H1 (cell line): ENCODE measurements around the gene FGF2. TPM values are rescaled to one million over a fixed set of nuclear protein-coding genes. Genes with fewer than 3 reads are reported as not detected.

Experiments
- CTCF ChIA-PET: fragments of 300-600 bp; sonication (Branson Sonifier 250); formaldehyde crosslinking; loops from one replicate; lab custom pipeline; 2021; ENCODE audit not compliant: partially characterized antibody; lab: Charles Lee
- POLR2A ChIA-PET: fragments of 300-600 bp; sonication (Branson Sonifier 250); formaldehyde crosslinking; loops from one replicate; lab custom pipeline; 2021; ENCODE audit warnings: inconsistent platforms; ENCODE audit not compliant: partially characterized antibody; lab: Charles Lee
- DNase-seq, 2 experiments: peaks; one replicate each; pipeline versions ENCODE4 v3.0.0 to v3.0.0-alpha.2; 2010 to 2022; ENCODE audit warnings: low spot score in 2 of 2, low read depth in 1 of 2, mixed read lengths in 1 of 2
- FAIRE-seq: peaks from 2 replicates; lab custom pipeline; 2011; peaks lifted over from hg19 to GRCh38; lab: Jason Lieb, UNC
- H2AFZ ChIP-seq: 2 replicates; pipeline ENCODE4 v1.8.1; 2012; ENCODE audit warnings: low read length, inconsistent platforms
- H2AK5ac ChIP-seq: 2 replicates; pipeline ENCODE4 v1.6.1; 2013; ENCODE audit warnings: low read depth, low read length
- H2BK120ac ChIP-seq: replicated peaks from 2 replicates; pipeline ENCODE3; 2013; ENCODE audit warnings: low read depth, low read length, inconsistent platforms
- H2BK12ac ChIP-seq: 2 replicates; pipeline ENCODE4 v1.6.1; 2013; ENCODE audit warnings: low read depth, low read length
- H2BK15ac ChIP-seq: 2 replicates; pipeline ENCODE4 v1.6.1; 2013; ENCODE audit warnings: low read length
- H2BK20ac ChIP-seq: 2 replicates; pipeline ENCODE4 v1.6.1; 2013; ENCODE audit warnings: low read length
- H2BK5ac ChIP-seq: 2 replicates; pipeline ENCODE4 v1.6.1; 2013; ENCODE audit warnings: low read depth, low read length
- H3K14ac ChIP-seq: 2 replicates; pipeline ENCODE4 v1.6.1; 2013; ENCODE audit warnings: inconsistent platforms; ENCODE audit not compliant: insufficient read length
- H3K18ac ChIP-seq: 2 replicates; pipeline ENCODE4 v1.6.1; 2013; ENCODE audit warnings: low read length; ENCODE audit errors: extremely low read depth
- H3K23ac ChIP-seq: 2 replicates; pipeline ENCODE4 v1.6.1; 2013; ENCODE audit warnings: inconsistent platforms; ENCODE audit not compliant: insufficient read length
- H3K23me2 ChIP-seq: 2 replicates; pipeline ENCODE4 v1.6.1; 2013; ENCODE audit warnings: low read depth, low read length
- H3K27ac ChIP-seq: 2 replicates; pipeline ENCODE4 v1.6.1; 2011; ENCODE audit warnings: low read depth, low read length, inconsistent platforms
- H3K27me3 ChIP-seq, 4 experiments: replicated peaks in 1 of 4; 1 replicate in 1 of 4; 2 replicates in 3 of 4; pipeline versions ENCODE4 v1.6.1 to v1.8.1; 2011 to 2013; ENCODE audit warnings: low read length in 3 of 4, mild to moderate bottlenecking in 3 of 4, inconsistent platforms in 2 of 4, mixed read lengths in 2 of 4, moderate library complexity in 1 of 4; ENCODE audit not compliant: control insufficient read depth in 3 of 4, insufficient read depth in 3 of 4; ENCODE audit errors: extremely low read depth in 1 of 4
- H3K36me3 ChIP-seq, 4 experiments: 2 replicates each; pipeline versions ENCODE4 v1.6.1 to v1.8.1; 2011 to 2013; ENCODE audit warnings: mild to moderate bottlenecking in 4 of 4, low read length in 3 of 4, moderate library complexity in 2 of 4, control low read depth in 1 of 4, inconsistent platforms in 1 of 4; ENCODE audit not compliant: insufficient read depth in 4 of 4, control insufficient read depth in 2 of 4
- H3K4ac ChIP-seq: replicated peaks from 2 replicates; pipeline ENCODE3; 2013; ENCODE audit warnings: low read length, low read depth, mixed read lengths, inconsistent platforms; ENCODE audit not compliant: insufficient read length
- H3K4me1 ChIP-seq, 4 experiments: replicated peaks in 1 of 4; 1 replicate in 1 of 4; 2 replicates in 3 of 4; pipeline versions ENCODE4 v1.6.1 to v1.8.1; 2011 to 2013; ENCODE audit warnings: low read length in 3 of 4, inconsistent platforms in 2 of 4, mixed read lengths in 1 of 4; ENCODE audit not compliant: insufficient read depth in 4 of 4, control insufficient read depth in 3 of 4
- H3K4me2 ChIP-seq, 2 experiments: 2 replicates each; pipeline versions ENCODE4 v1.6.1 to v1.8.1; 2011 to 2013; ENCODE audit warnings: low read depth in 2 of 2, low read length in 2 of 2, control low read depth in 1 of 2, inconsistent platforms in 1 of 2, mild to moderate bottlenecking in 1 of 2; ENCODE audit not compliant: insufficient read depth in 1 of 2
- H3K4me3 ChIP-seq, 4 experiments: fragments of 200-600, 300-600 bp in 1 of 4; sonication (generic), shearing (Covaris generic), sonication (Bioruptor Twin) in 1 of 4; 2 replicates each; pipeline versions ENCODE4 v1.5.1 to v1.8.1; 2011 to 2016; ENCODE audit warnings: low read length in 4 of 4, low read depth in 3 of 4, control low read depth in 2 of 4, inconsistent platforms in 2 of 4, mild to moderate bottlenecking in 2 of 4, mixed read lengths in 1 of 4, moderate library complexity in 1 of 4; ENCODE audit not compliant: insufficient read depth in 2 of 4; ENCODE audit errors: extremely low read depth in 1 of 4
- H3K56ac ChIP-seq: replicated peaks from 2 replicates; pipeline ENCODE3; 2013; ENCODE audit warnings: low read depth, mild to moderate bottlenecking, mixed read lengths, low read length, inconsistent platforms; ENCODE audit not compliant: insufficient read length
- H3K79me1 ChIP-seq: 2 replicates; pipeline ENCODE4 v1.6.1; 2013; ENCODE audit warnings: low read depth, low read length, control low read depth
- H3K79me2 ChIP-seq, 2 experiments: 2 replicates each; pipeline versions ENCODE4 v1.6.1 to v1.8.1; 2012 to 2013; ENCODE audit warnings: low read length in 2 of 2, mild to moderate bottlenecking in 2 of 2, inconsistent platforms in 1 of 2; ENCODE audit not compliant: insufficient read depth in 2 of 2, control insufficient read depth in 1 of 2
- H3K9ac ChIP-seq, 4 experiments: replicated peaks in 1 of 4; 1 replicate in 1 of 4; 2 replicates in 3 of 4; pipeline versions ENCODE4 v1.6.1 to v1.8.1; 2011 to 2013; ENCODE audit warnings: low read depth in 3 of 4, low read length in 3 of 4, control low read depth in 2 of 4, mild to moderate bottlenecking in 2 of 4, moderate library complexity in 2 of 4, inconsistent platforms in 1 of 4; ENCODE audit errors: extremely low read depth in 1 of 4
- H3K9me3 ChIP-seq, 2 experiments: 2 replicates each; pipeline versions ENCODE4 v1.6.1 to v1.8.1; 2012 to 2013; ENCODE audit warnings: mild to moderate bottlenecking in 2 of 2, moderate library complexity in 2 of 2, control low read depth in 1 of 2, inconsistent platforms in 1 of 2, low read depth in 1 of 2, low read length in 1 of 2, mixed read lengths in 1 of 2; ENCODE audit not compliant: insufficient read depth in 2 of 2
- H4K20me1 ChIP-seq, 2 experiments: replicated peaks in 1 of 2; 2 replicates each; pipeline versions ENCODE3 to v1.8.1; 2011 to 2013; ENCODE audit warnings: inconsistent platforms in 2 of 2, low read length in 2 of 2, mild to moderate bottlenecking in 1 of 2; ENCODE audit not compliant: insufficient read depth in 2 of 2, control insufficient read depth in 1 of 2
- H4K5ac ChIP-seq: 2 replicates; pipeline ENCODE4 v1.6.1; 2013; ENCODE audit warnings: low read length, low read depth, mixed read lengths, inconsistent platforms; ENCODE audit not compliant: insufficient read length
- H4K8ac ChIP-seq: 2 replicates; pipeline ENCODE4 v1.8.0; 2013; ENCODE audit warnings: mild to moderate bottlenecking, moderate library complexity, low read length, inconsistent platforms; ENCODE audit not compliant: insufficient read depth; ENCODE audit errors: extremely low read depth
- H4K91ac ChIP-seq: replicated peaks from 2 replicates; pipeline ENCODE3; 2013; ENCODE audit warnings: low read length, mixed read lengths, inconsistent platforms; ENCODE audit not compliant: insufficient read length
- POLR2AphosphoS5 ChIP-seq: IDR thresholded peaks from 2 replicates; pipeline ENCODE4 v1.6.1; 2011; ENCODE audit warnings: low read depth, low read length
- SP4 ChIP-seq: IDR thresholded peaks from 2 replicates; pipeline ENCODE4 v1.6.1; 2012; ENCODE audit warnings: low read length, inconsistent platforms
- WGBS, 2 experiments: shearing (Covaris generic) in 1 of 2; methylation state at CpG; one replicate each; pipeline versions ENCODE4 v1.1.6 to v1.1.7; 2013 to 2015; ENCODE audit warnings: low lambda C conversion rate in 2 of 2, mixed read lengths in 2 of 2, inconsistent platforms in 1 of 2, low coverage in 1 of 2, missing lambda C conversion rate in 1 of 2; ENCODE audit not compliant: insufficient replicate concordance in 2 of 2, insufficient coverage in 1 of 2, insufficient read length in 1 of 2; ENCODE audit errors: extremely low coverage in 1 of 2, missing lambda C conversion rate in 1 of 2; 5-methylcytosine and 5-hydroxymethylcytosine counted together
- polyA plus RNA-seq, 7 experiments: library from polyadenylated mRNA; depleted of rRNA in 3 of 7; stranded (reverse) in 5 of 7; unstranded in 2 of 7; fragments of >200 nt in 5 of 7; fragments of 200-250 nt in 2 of 7; gene quantifications; 1 replicate in 5 of 7; 2 replicates in 1 of 7; 4 replicates in 1 of 7; pipeline versions ENCODE4 v1.2.1 to v1.2.3, GENCODE V29; 2011 to 2013; ENCODE audit warnings: missing spikeins in 2 of 7, mixed read lengths in 2 of 7
- total RNA-seq: library from RNA; stranded (reverse); fragmentation: NEBNext Ultra II Directional; extraction: Animal tissue kit (Norgen Biotek cat#: 25700); gene quantifications from 2 replicates; pipeline ENCODE4 v1.2.1, GENCODE V29; 2021

Gene FGF2
- total and polyA plus RNA-seq, 2 of the 8 experiments (the other 6 are each of a cell fraction or from before 2014, with no cell fraction given) = 23.4 to 145 TPM

DNA sequence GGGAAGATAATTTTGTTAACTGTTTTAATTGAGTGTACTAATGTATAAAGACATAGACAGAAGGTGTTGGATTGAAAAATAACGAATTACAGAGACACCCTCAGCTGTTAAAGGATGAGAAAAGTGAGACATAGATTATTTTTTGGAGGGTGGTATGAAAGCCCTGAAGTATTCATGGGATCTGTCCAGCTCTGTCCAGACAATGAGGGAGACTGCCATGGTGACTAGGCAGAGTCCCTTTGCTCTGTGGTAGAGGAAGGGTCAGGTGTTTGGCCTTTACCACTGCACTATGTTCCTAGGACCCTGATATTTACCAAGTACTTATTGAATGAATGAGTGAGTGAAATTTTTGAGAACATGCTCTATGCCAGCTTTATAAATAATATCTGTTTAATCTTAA, 11.4 kb downstream of the FGF2 start:
- H3K4me3 ChIP-seq = no peak overlapping the region
- H3K27ac ChIP-seq = no peak overlapping the region
- H4K20me1 ChIP-seq = peaks cover 37 to 61% of the 10 kb centered on the region in 2 experiments
- H3K14ac ChIP-seq = no peak overlapping the region
- H3K36me3 ChIP-seq = peaks cover 3 to 70% (median 24%) of the 10 kb centered on the region in 4 experiments; a peak in 6 of 8 replicates
- no peak for FAIRE-seq
- no peak overlapping the region for H2BK120ac ChIP-seq
- H2BK12ac ChIP-seq = no peak overlapping the region
- no peaks in the 10 kb centered on the region for H3K23me2 ChIP-seq
- H2AK5ac ChIP-seq = no peak overlapping the region
- no peak for TF ChIP-seq SP4
- TF ChIP-seq POLR2AphosphoS5 = 0 out of 2 replicates have a peak, but pooled peaks have one; percentile 32
- TF ChIP-seq, all 59 proteins: peak for 1
- Histone ChIP-seq H3K4me2 (no peak overlapping the region), H4K91ac (no peak overlapping the region), H3K4ac (no peak overlapping the region), H2BK5ac (no peak overlapping the region), H3K27me3 (no peaks in the 10 kb centered on the region), H2BK20ac (no peak overlapping the region), H3K23ac (no peak overlapping the region), H3K79me1 (peaks cover 2% of the 10 kb centered on the region; the same call in 1 of the 2 replicates), H4K5ac (no peak overlapping the region), H3K4me1 (peaks cover 0 to 15% (median 8%) of the 10 kb centered on the region in 4 experiments; a peak in 5 of 7 replicates), H3K9ac (no peak overlapping the region), H2BK15ac (no peak overlapping the region), H3K79me2 (peaks cover 56 to 100% of the 10 kb centered on the region in 2 experiments), H3K56ac (no peak overlapping the region), H3K18ac (no peak overlapping the region), H2AFZ (no peak overlapping the region), H4K8ac (no peak overlapping the region), H3K9me3 (no peaks in the 10 kb centered on the region)
- ChIA-PET CTCF (interaction anchor here (1.3 kb wide), 1 partner anchor 121 kb away, joined by 3 read pairs; no protein-coding TSS in a partner anchor), POLR2A (interaction anchor here (0.5 to 19.7 kb wide), 8 partner anchors 6 to 94 kb away, joined by 3 to 278 read pairs (median 4); partner anchors contain the start of gene FGF2)
- WGBS, 2 experiments = 87% methylated on average over 1 of the region's 1 CpG; no CpG with 5 or more reads in 1 of the 2 experiments
- no peak for DNase-seq
